ENCODE results near the gene PLEKHH1.

- TF ChIP-seq GATA3 (IDR thresholded peaks at IDR 0.05; ENCODE audit: low read depth, low read length) (no peak), GATA2 (IDR thresholded peaks at IDR 0.05; ENCODE audit: low read depth, low read length) (no peak)
These were observed 37.4 kb downstream of the PLEKHH1 start for GRCh38 chr14:67570453-67570852.
